Activated T-cell treated with anti-CD3 and anti-CD28 coated beads, Interleukin-2, amount 50 U/mL, for 24 hours (primary cell): Measurements from ENCODE around the gene CDK4.
"Not testable (repeated sequence)": the region's sequence is repeated elsewhere in the genome, so short reads cannot be mapped to it uniquely, and the experiment has no call there.

Experiments used
- DNase-seq: peaks from one replicate; pipeline ENCODE4 v3.0.0-alpha.2; 2020
- H3K27ac Mint-ChIP-seq: 2 replicates; pipeline ENCODE4 v1.8.0; 2020; ENCODE audit warnings: mild to moderate bottlenecking, mixed read lengths
- H3K27me3 Mint-ChIP-seq: 2 replicates; pipeline ENCODE4 v1.8.0; 2020; ENCODE audit warnings: mixed read lengths
- H3K36me3 Mint-ChIP-seq: 2 replicates; pipeline ENCODE4 v1.8.0; 2020; ENCODE audit warnings: low read depth, mixed read lengths
- H3K4me1 Mint-ChIP-seq: 2 replicates; pipeline ENCODE4 v1.8.0; 2020; ENCODE audit warnings: low read depth, mixed read lengths
- H3K4me3 Mint-ChIP-seq: 2 replicates; pipeline ENCODE4 v1.8.0; 2020; ENCODE audit warnings: mild to moderate bottlenecking, moderate library complexity, mixed read lengths
- H3K9me3 Mint-ChIP-seq: 2 replicates; pipeline ENCODE4 v1.8.0; 2020; ENCODE audit warnings: mixed read lengths

CDK4 gene

GRCh38 chr12:57777911-57778310, 25.8 kb upstream of the CDK4 start:
- Mint-ChIP-seq H3K27ac (no peak overlapping the region), H3K36me3 (peaks cover 17% of the 10 kb centered on the region), H3K27me3 (no peaks in the 10 kb centered on the region), H3K9me3 (no peaks in the 10 kb centered on the region), H3K4me1 (peaks cover 30% of the 10 kb centered on the region), H3K4me3 (no peak overlapping the region)
- DNase-seq = no peak

GRCh38 chr12:57777367-57777766, 25.3 kb upstream of the CDK4 start:
- Mint-ChIP-seq H3K4me3 (no peak overlapping the region), H3K36me3 (peaks cover 15% of the 10 kb centered on the region), H3K27ac (no peak overlapping the region), H3K9me3 (no peaks in the 10 kb centered on the region), H3K27me3 (no peaks in the 10 kb centered on the region), H3K4me1 (peaks cover 28% of the 10 kb centered on the region)
- DNase-seq = no peak

- Mint-ChIP-seq H3K27ac (no peak overlapping the region), H3K36me3 (peaks cover 22% of the 10 kb centered on the region), H3K27me3 (no peaks in the 10 kb centered on the region), H3K4me1 (peaks cover 22% of the 10 kb centered on the region), H3K4me3 (no peak overlapping the region), H3K9me3 (no peaks in the 10 kb centered on the region)
- no peak for DNase-seq
Observed at GRCh38 chr12:57776247-57776587, 24.1 kb upstream of the CDK4 start.

GRCh38 chr12:57775563-57776246, 23.6 kb upstream of the CDK4 start:
- Mint-ChIP-seq H3K9me3 (no peaks in the 10 kb centered on the region), H3K4me1 (peaks cover 25% of the 10 kb centered on the region), H3K27ac (no peak overlapping the region)

DNA sequence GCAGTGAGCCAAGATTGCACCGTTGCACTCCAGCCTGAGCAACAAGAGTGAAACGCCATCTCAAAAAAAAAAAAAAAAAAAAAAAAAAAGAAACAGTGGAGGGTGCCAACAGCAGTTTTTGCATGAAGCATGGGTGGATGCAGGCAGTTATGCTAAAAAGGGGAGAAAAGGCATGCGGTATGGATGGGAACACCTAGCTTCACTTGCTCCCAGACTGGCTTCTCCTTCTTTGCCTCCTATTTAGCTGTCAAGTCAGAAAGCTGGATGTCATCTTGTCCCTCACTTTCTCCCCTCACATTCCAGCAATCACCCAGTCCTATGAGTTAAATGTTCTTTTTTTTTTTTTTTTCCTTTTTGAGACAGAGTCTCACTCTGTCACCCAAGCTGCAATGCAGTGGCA, 22.9 kb upstream of the CDK4 start:
- no peaks in the 10 kb centered on the region for H3K9me3 Mint-ChIP-seq
- no peak overlapping the region for H3K4me3 Mint-ChIP-seq
- no peak overlapping the region for H3K27ac Mint-ChIP-seq
- no peak for DNase-seq
- no peaks in the 10 kb centered on the region for H3K27me3 Mint-ChIP-seq
- H3K36me3 Mint-ChIP-seq = peaks cover 33% of the 10 kb centered on the region
- H3K4me1 Mint-ChIP-seq = peaks cover 25% of the 10 kb centered on the region

More at GRCh38 chr12:57775563-57776246, 23.6 kb upstream of the CDK4 start:
- H3K4me3 Mint-ChIP-seq = no peak overlapping the region
- DNase-seq = no peak
- H3K36me3 Mint-ChIP-seq = peaks cover 27% of the 10 kb centered on the region
- H3K27me3 Mint-ChIP-seq = no peaks in the 10 kb centered on the region

- Mint-ChIP-seq H3K36me3 (peaks cover 37% of the 10 kb centered on the region), H3K4me1 (peaks cover 27% of the 10 kb centered on the region)
- H3K9me3 Mint-ChIP-seq, H3K27me3 Mint-ChIP-seq, H3K4me3 Mint-ChIP-seq, DNase-seq, H3K27ac Mint-ChIP-seq: not testable (repeated sequence)
Observed at GRCh38 chr12:57774634-57775033, 22.5 kb upstream of the CDK4 start.

DNA sequence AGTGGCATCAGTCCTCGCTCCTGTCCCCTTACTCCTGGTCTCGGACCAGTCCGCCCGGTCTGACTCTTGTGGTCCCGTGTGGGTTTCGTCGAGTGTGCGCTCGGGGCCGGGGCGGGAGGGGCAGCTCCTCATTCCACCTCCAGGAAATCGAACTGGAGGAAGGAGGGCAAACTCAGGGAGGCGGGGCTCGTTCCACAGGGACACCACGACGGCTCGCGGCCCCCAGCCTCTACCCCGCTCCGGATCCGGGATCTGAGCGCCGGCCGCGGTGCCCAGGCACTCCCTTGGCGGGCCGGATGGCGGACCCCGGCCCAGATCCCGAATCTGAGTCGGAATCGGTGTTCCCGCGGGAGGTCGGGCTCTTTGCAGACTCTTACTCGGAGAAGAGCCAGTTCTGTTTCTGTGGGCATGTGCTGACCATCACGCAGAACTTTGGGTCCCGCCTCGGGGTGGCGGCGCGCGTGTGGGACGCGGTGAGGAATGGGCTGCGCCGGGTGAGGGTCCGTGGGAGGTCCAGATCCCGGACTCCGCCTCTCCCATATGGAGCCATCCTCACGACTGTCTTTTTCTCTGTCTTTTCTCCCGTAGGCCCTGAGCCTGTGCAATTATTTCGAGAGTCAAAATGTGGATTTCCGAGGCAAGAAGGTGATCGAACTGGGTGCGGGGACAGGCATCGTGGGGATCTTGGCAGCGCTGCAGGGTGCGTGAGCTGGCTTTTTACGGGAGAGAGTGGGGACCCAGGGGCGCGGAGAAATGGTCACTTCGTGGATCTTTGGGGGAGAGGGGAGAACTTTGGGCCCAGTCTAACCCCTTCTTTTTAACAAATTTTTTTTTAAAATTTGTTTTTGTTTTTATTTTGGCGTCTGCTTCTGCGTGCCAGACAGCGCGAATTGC, 20.6 kb upstream of the CDK4 start, which contains the start of gene EEF1AKMT3:
Gene EEF1AKMT3, plus strand, starts transcription at position 186 of the 894 bp plus-strand sequence. Its CDS starts 111 bp downstream, at position 297.
- H3K9me3 Mint-ChIP-seq = no peaks in the 10 kb centered on the region
- peaks cover 54% of the 10 kb centered on the region for H3K36me3 Mint-ChIP-seq
- peaks cover 26% of the 10 kb centered on the region for H3K4me1 Mint-ChIP-seq
- H3K27ac Mint-ChIP-seq = peak within 1 kb of the TSS; percentile 100
- H3K4me3 Mint-ChIP-seq = peak within 1 kb of the TSS; percentile 98
- DNase-seq = no peak
- H3K27me3 Mint-ChIP-seq = no peaks in the 10 kb centered on the region

DNA sequence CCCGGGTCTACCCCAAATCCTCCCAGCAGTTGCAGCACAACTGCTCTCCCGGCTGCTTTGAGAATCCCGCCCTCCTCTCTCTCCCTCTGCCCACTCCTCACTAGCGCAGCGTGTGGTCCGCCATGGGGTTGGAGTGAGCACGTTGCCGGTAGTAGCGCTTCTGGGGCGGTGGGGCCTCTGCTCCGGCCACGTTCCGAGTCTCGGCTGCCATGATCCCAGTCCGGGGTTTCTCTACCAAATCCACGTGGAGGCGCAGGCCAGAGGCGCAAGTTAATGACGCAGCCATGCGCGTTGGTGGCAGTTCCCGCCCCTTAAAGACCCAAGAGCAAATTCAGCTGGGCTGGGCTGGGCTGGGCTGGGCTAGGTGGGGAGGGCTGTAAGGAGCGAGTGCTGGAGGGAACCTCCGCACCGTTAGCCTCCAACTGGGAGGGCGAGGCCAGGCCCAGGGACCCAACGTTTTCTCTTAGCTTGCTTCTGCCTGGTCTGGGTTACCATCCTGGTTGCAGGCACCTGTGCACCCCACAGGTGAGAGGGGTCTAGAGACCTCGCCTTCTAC, 19.8 kb upstream of the CDK4 start, which contains the start of gene METTL1:
Gene METTL1, minus strand, starts transcription at position 233 of the 556 bp plus-strand sequence. Its CDS starts 22 bp downstream, at position 211.
- H3K27me3 Mint-ChIP-seq = peaks cover under 1% of the 10 kb centered on the region

DNA sequence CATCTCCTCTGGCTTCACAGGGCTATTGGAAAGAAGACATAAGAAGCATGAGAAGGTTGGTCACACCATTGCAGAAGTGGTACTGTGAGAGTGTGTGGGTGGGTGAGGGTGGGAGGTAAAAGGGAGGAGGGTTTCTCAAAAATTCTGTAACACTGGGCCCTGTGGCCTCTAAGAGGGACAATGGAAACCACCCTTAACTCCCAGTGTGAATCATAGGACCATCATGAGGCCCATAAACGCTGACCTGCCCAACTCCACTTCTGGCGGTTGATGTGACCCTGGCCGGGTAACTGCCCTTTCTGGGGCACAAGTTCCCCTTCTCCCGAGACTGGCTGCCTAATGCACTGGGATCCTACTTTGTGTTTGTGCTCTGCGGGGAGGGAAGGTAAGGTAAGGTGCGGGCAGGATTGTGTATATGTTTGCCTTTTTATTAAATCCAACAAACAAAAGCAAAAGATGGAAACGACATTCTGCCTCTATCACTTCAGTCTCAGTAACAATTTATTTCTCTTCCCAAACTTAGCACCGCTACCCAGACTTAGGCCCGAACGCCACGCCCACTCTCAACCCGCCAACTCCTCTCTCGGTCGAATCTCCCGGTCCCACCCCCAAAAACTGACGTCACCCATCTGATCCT, 19.2 kb upstream of the CDK4 start:
- Mint-ChIP-seq H3K27ac (peak overlapping the region; percentile 100), H3K4me3 (peak overlapping the region; percentile 98), H3K36me3 (peaks cover 57% of the 10 kb centered on the region), H3K4me1 (peaks cover 34% of the 10 kb centered on the region), H3K27me3 (peaks cover 7% of the 10 kb centered on the region), H3K9me3 (no peaks in the 10 kb centered on the region)
- DNase-seq = peak; percentile 43

More for the DNA sequence above, 19.8 kb upstream of the CDK4 start, which contains the start of gene METTL1:
- peaks cover 28% of the 10 kb centered on the region for H3K4me1 Mint-ChIP-seq
- peak within 1 kb of the TSS; percentile 98 for H3K4me3 Mint-ChIP-seq
- DNase-seq = peak; percentile 97
- H3K27ac Mint-ChIP-seq = peak within 1 kb of the TSS; percentile 100
- no peaks in the 10 kb centered on the region for H3K9me3 Mint-ChIP-seq
- H3K36me3 Mint-ChIP-seq = peaks cover 57% of the 10 kb centered on the region

- Mint-ChIP-seq H3K4me1 (peaks cover 39% of the 10 kb centered on the region), H3K9me3 (no peaks in the 10 kb centered on the region), H3K27me3 (peaks cover 9% of the 10 kb centered on the region), H3K4me3 (peak overlapping the region; percentile 98), H3K36me3 (peaks cover 55% of the 10 kb centered on the region), H3K27ac (peak overlapping the region; percentile 100)
- no peak for DNase-seq
Observed at GRCh38 chr12:57770734-57771133, 18.6 kb upstream of the CDK4 start.

DNA sequence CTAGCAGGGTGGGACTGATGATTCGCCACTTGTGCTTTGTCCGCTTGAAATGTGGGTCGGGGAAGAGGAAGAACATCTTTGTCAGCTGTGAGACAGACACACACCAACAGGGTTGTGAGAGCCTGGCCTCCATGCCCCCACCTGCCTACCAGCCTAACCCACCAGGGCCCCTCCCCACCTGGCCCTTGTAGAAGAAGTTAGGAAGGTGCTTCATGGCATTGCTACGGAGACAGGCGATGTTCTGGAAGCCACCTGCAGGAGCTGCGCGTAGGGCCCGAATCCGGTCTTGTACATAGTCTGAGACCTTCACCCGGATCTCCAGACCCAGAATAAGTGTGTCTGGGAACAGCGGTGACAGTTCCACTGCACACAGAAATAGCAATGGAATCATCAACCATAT, 17.5 kb upstream of the CDK4 start:
- H3K27me3 Mint-ChIP-seq = peaks cover 9% of the 10 kb centered on the region
- peaks cover 47% of the 10 kb centered on the region for H3K4me1 Mint-ChIP-seq
- peaks cover 59% of the 10 kb centered on the region for H3K36me3 Mint-ChIP-seq
- no peak overlapping the region for H3K27ac Mint-ChIP-seq
- H3K4me3 Mint-ChIP-seq = no peak overlapping the region
- no peaks in the 10 kb centered on the region for H3K9me3 Mint-ChIP-seq
- DNase-seq = no peak

GRCh38 chr12:57767876-57768275, 15.8 kb upstream of the CDK4 start:
- no peak overlapping the region for H3K4me3 Mint-ChIP-seq
- H3K4me1 Mint-ChIP-seq = peaks cover 57% of the 10 kb centered on the region
- H3K9me3 Mint-ChIP-seq = no peaks in the 10 kb centered on the region
- peaks cover 13% of the 10 kb centered on the region for H3K27me3 Mint-ChIP-seq
- H3K36me3 Mint-ChIP-seq = peaks cover 71% of the 10 kb centered on the region
- no peak overlapping the region for H3K27ac Mint-ChIP-seq
- no peak for DNase-seq

DNA sequence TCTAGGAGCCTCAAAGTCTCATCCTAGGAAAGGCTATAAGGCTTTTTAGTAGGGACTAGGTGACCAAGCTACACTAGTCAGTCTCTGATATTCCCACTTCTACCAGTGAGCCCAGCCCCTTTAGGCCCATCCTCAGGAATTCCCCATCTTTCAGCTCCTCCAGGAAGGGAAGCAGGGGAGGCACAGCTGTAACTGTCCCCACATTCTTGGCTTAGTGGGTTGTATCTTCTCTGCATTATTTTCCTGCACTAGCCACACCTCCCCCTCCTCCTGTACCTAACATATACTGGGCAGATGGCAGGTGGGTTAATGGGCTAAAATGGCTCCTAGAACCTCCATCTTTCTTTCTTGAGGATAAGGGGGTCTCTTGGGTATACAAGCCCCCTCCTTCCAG, 15.2 kb upstream of the CDK4 start:
- Mint-ChIP-seq H3K4me1 (peaks cover 58% of the 10 kb centered on the region), H3K27ac (no peak overlapping the region), H3K4me3 (peak overlapping the region; percentile 91), H3K9me3 (no peaks in the 10 kb centered on the region), H3K27me3 (peaks cover 13% of the 10 kb centered on the region), H3K36me3 (peaks cover 75% of the 10 kb centered on the region)
- no peak for DNase-seq
